ENCODE results near the gene LBP. TPM values are rescaled to one million over a fixed set of nuclear protein-coding genes. Genes with fewer than 3 reads are reported as not detected.

Gene LBP
- total and polyA plus RNA-seq, 10 donors: 0.09 to 0.13 (median 0.11) TPM; not detected in 7

DNA sequence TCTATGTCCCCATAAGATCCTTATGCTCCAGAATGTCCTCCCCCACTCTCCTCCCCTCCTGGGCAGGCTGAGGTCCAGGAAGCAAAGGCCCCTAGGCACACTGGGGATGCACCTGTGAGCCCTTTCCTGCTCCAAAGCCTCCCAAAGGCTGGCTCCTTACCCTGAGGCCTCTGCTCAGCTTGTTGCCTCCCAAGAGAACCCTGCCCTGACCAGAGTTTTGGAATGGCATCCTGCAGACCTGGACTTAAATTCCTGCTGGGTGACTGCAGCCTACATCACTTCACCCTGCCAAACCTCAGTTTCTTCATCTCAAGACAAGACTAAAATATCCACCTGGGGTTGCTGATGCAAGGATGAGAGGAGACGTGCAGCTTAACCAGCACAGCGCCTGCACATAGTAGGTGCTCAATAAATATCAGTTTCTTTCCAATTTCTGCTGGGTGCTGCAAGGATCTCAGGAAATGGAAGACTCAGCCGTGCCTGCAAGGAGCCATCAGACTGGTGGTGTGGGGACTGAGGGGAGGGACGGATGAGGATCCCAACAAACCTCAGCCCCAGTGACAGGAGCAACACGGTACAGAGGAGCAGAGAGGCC lies 2.1 kb upstream of the LBP start:
- intact Hi-C loops (cut with DNase I; ENCODE audit: low total_unique reads): no loop called here
- TF ChIP-seq POLR2A (IDR thresholded peaks at IDR 0.05): no peak
- no peak for TF ChIP-seq CTCF (IDR thresholded peaks at IDR 0.05 in 8 of 11, conservative IDR thresholded peaks at IDR 0.05 in 3 of 11)
- no peak for TF ChIP-seq POLR2AphosphoS5 (IDR thresholded peaks at IDR 0.05)
- Histone ChIP-seq H3K36me3 (no peaks in the 10 kb centered on the region), H3K9me3 (no peaks in the 10 kb centered on the region), H3K4me3 (no peak overlapping the region), H3K4me1 (no peaks in the 10 kb centered on the region), H3K27ac (peak overlapping the region in 3 of 8 donors; percentile 34 to 55 (median 43)), H3K27me3 (replicated peaks in 1 of 7) (peaks cover 0 to 7% (median 0%) of the 10 kb centered on the region in 7 donors)
- 83 to 93% (median 88%) methylated on average over 5 of the region's 5 CpGs for WGBS, 5 donors
- DNase-seq: no peak

GRCh38 chr20:38345643-38346042 lies 639 bp upstream of the LBP start:
- Histone ChIP-seq H3K4me1 (no peaks in the 10 kb centered on the region), H3K9me3 (no peaks in the 10 kb centered on the region), H3K27me3 (replicated peaks in 1 of 7) (no peaks in the 10 kb centered on the region), H3K36me3 (no peaks in the 10 kb centered on the region), H3K4me3 (no peak overlapping the region), H3K27ac (no peak overlapping the region)
- intact Hi-C loops (cut with DNase I; ENCODE audit: low total_unique reads): no loop called here
- DNase-seq: no peak
- WGBS, 5 donors: 22 to 83% (median 24%) methylated on average over 2 of the region's 2 CpGs
- TF ChIP-seq POLR2A (IDR thresholded peaks at IDR 0.05) (no peak), POLR2AphosphoS5 (IDR thresholded peaks at IDR 0.05) (no peak), CTCF (IDR thresholded peaks at IDR 0.05 in 8 of 11, conservative IDR thresholded peaks at IDR 0.05 in 3 of 11) (no peak)

- 77 to 90% (median 88%) methylated on average over 4 of the region's 4 CpGs for WGBS, 5 donors
- no peaks in the 10 kb centered on the region for H3K4me1 ChIP-seq
- TF ChIP-seq POLR2AphosphoS5 (IDR thresholded peaks at IDR 0.05) (no peak), CTCF (IDR thresholded peaks at IDR 0.05 in 8 of 11, conservative IDR thresholded peaks at IDR 0.05 in 3 of 11) (no peak), POLR2A (IDR thresholded peaks at IDR 0.05) (no peak)
- H3K36me3 ChIP-seq: no peaks in the 10 kb centered on the region
- intact Hi-C loops (cut with DNase I; ENCODE audit: low total_unique reads): no loop called here
- H3K27me3 ChIP-seq (replicated peaks in 1 of 7): no peaks in the 10 kb centered on the region
- no peaks in the 10 kb centered on the region for H3K9me3 ChIP-seq
- H3K4me3 ChIP-seq: no peak overlapping the region
- no peak for DNase-seq
- H3K27ac ChIP-seq: no peak overlapping the region
Measured at GRCh38 chr20:38346741-38347140, 459 bp downstream of the LBP start.

DNA sequence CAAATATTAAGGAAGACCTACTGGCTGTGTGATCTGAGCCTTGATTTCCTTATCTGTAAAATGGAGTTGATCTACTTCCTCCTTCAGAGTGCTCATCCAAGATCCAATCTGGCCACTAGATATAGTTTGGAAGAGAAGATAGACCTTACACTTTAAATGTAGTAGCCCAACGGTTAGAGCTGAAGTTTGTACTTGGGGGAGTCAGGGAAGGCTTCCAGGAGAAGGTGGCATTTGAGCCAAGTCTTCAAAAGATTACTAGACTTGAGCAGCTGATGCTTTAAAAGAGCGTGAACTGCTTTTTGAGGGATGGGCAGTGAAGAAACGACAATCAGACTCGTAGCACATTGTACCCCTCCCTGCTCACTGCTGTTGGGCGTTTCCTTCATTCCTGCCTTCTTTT lies 3.6 kb downstream of the LBP start:
- 69 to 85% (median 79%) methylated on average over 5 of the region's 5 CpGs for WGBS, 5 donors
- H3K27ac ChIP-seq: no peak overlapping the region
- H3K4me1 ChIP-seq: no peaks in the 10 kb centered on the region
- TF ChIP-seq POLR2AphosphoS5 (IDR thresholded peaks at IDR 0.05) (no peak), POLR2A (IDR thresholded peaks at IDR 0.05) (no peak), CTCF (IDR thresholded peaks at IDR 0.05 in 8 of 11, conservative IDR thresholded peaks at IDR 0.05 in 3 of 11) (no peak)
- intact Hi-C loops (cut with DNase I; ENCODE audit: low total_unique reads): no loop called here
- H3K4me3 ChIP-seq: no peak overlapping the region
- H3K36me3 ChIP-seq: no peaks in the 10 kb centered on the region
- no peaks in the 10 kb centered on the region for H3K9me3 ChIP-seq
- no peaks in the 10 kb centered on the region for H3K27me3 ChIP-seq (replicated peaks in 1 of 7)
- no peak for DNase-seq

Measured in spleen (tissue), 11 donors.